Measurements from ENCODE around the gene CCT2.

CCT2 gene

GRCh38 chr12:69585189-69586062 is at the start of gene CCT2:
Gene CCT2 (plus strand): TSS chr12:69585459. CDS start chr12:69585522, 63 bp downstream.
- peak; percentile 99 for DNase-seq

GRCh38 chr12:69540987-69541386 is 44.3 kb upstream of the CCT2 start:
- DNase-seq = no peak

GRCh38 chr12:69544087-69544486 is 41.2 kb upstream of the CCT2 start:
- DNase-seq = no peak

- no peak for DNase-seq
These were observed 40.2 kb upstream of the CCT2 start for GRCh38 chr12:69545081-69545480.

GRCh38 chr12:69546693-69547438 is 38.4 kb upstream of the CCT2 start:
- no peak for DNase-seq

- DNase-seq = no peak
These were observed 36.6 kb upstream of the CCT2 start for GRCh38 chr12:69548687-69549086.

- DNase-seq = no peak
These were observed 34.5 kb upstream of the CCT2 start for GRCh38 chr12:69550569-69551350.

- DNase-seq = peak; percentile 18
These were observed 31.5 kb upstream of the CCT2 start for GRCh38 chr12:69553628-69554248.

GRCh38 chr12:69555461-69555860 is 29.8 kb upstream of the CCT2 start:
- DNase-seq = no peak

- DNase-seq = no peak
These were observed 28.9 kb upstream of the CCT2 start for GRCh38 chr12:69556383-69556782.

GRCh38 chr12:69563166-69563762 is 22.0 kb upstream of the CCT2 start:
- no peak for DNase-seq

GRCh38 chr12:69566603-69567002 is 18.7 kb upstream of the CCT2 start:
- no peak for DNase-seq

- DNase-seq = no peak
These were observed 16.0 kb upstream of the CCT2 start for GRCh38 chr12:69569236-69569635.

GRCh38 chr12:69570000-69570516 is 15.2 kb upstream of the CCT2 start:
- no peak for DNase-seq

GRCh38 chr12:69570545-69571399 is 14.5 kb upstream of the CCT2 start:
- peak; percentile 58 for DNase-seq

- DNase-seq = no peak
These were observed 9.9 kb upstream of the CCT2 start for GRCh38 chr12:69575346-69575745.

GRCh38 chr12:69578283-69578682 is 7.0 kb upstream of the CCT2 start:
- no peak for DNase-seq

- no peak for DNase-seq
These were observed 6.2 kb upstream of the CCT2 start for GRCh38 chr12:69579029-69579428.

GRCh38 chr12:69580074-69580473 is 5.2 kb upstream of the CCT2 start:
- no peak for DNase-seq

- DNase-seq = no peak
These were observed 2.1 kb upstream of the CCT2 start for GRCh38 chr12:69583203-69583602.

GRCh38 chr12:69588527-69588926 is 3.3 kb downstream of the CCT2 start:
- no peak for DNase-seq
